GM19025 (cell line): ENCODE results near the gene PXT1.

Source experiments
- ATAC-seq: cut with Tn5 transposase; IDR thresholded peaks from one replicate; pipeline ENCODE4 v1.9.1; 2021; ENCODE audit warnings: mild to moderate bottlenecking, low read depth, moderate library complexity; ENCODE audit not compliant: unreplicated experiment

PXT1 gene

GRCh38 chr6:36350681-36351571 is 91.7 kb downstream of the PXT1 start:
- ATAC-seq, result no peak

- no peak for ATAC-seq
These were observed 92.6 kb downstream of the PXT1 start for GRCh38 chr6:36350082-36350481.

- ATAC-seq, result no peak
These were observed 93.4 kb downstream of the PXT1 start for GRCh38 chr6:36349240-36349639.

DNA sequence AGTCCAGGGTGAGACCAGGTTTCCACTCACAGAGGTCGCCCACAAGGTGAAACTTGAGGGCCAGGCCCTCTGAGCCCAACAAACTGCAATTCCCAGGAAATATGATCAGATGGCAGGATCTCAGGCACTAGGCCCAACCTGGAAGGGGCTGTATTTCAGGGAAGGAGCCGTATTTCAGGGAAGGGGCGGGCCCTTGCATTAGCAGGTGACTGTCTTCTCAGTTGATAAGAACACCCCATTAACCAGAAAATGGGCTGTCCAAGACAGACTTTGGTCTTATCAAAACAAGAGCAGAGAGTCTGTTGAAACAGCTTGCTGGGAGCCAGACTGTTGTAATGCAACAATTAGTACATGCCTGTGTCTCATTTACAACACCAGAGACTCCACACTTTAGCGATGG is 95.0 kb downstream of the PXT1 start:
- ATAC-seq, result no peak

DNA sequence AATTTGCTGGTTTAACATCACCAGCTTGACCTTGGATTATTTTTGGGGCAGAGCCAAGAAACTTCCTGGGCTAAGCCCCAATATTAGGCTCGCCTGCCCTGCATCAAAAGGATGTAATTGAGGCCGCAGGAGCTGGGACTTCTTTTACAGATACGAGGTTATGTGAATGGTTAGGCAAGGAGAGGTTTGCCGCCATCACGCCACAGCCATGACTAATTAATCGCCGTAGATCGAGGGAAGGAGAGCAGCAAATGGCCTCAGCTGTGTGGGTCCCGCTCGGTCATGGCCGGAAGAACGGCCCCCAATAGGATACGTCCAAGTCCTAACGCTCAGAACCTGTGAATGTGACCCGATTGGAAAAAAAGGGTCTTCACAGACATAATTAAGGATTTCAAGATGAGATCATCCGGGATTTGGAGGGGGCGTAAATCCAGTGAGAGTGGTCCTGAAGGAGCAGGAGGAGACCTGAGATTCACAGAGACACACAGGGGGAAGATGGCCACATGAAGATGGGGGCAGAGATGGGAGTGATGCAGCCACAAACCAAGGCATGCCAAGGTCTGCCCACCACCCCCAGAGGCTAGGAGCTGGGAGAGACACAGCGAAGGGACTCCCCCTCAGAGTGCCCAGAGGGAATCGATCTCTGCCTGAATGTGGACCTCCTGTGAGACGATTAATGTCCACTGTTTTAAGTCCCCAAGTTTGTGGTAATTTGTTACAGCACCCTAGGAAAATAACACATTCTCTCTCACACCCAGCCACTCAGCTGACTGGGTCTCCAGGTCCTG is 96.0 kb downstream of the PXT1 start:
- no peak for ATAC-seq

GRCh38 chr6:36345681-36346466 is 96.8 kb downstream of the PXT1 start:
- no peak for ATAC-seq

- ATAC-seq, result no peak
These were observed 99.5 kb downstream of the PXT1 start for GRCh38 chr6:36343109-36343680.

DNA sequence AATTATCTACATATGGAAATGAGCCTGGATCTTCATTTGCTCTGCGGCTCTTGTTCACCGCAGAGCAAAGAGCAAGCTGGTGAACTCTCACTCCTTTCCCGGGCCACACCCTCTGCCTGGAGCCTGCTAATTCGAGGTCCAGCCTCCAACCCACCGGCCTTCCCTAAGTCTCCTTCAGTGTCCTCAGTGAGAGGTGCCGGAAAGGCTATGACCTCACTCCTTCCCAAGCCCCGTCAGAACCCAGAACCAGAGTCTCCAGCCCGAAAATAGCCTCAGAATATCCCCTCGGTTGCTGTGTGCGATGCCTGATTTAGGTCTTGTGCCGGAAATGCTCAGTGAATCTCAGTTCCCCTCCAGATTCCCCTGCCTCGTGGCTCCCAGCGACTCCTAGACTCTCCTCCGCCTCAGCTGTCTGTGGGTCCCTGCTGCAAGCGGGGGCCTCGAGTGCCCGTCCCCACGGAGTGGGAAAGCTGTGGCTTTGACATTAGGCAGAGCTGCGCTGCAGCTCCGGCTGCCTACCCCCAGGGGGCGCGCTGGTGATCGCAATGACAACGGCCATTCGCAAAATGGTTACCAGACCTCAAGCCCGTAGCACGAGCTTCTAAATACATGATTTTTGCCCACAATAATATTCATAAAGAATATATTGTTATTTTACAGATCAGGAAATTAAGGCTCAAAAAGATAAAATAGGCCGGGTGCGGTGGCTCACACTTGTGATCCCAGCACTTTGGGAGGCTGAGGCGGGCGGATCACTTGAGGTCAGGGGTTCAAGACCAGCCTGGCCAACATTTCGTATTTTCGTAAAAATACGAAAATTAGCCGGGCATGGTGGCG is 101.8 kb downstream of the PXT1 start:
- ATAC-seq, result no peak
